Measurements from ENCODE around the gene SHTN1.

The SHTN1 gene

GRCh38 chr10:116984202-116984990 lies 20.6 kb downstream of the SHTN1 start:
- DNase-seq (ENCODE audit: low spot score), result no peak

- DNase-seq (ENCODE audit: low spot score), result no peak
Measured at GRCh38 chr10:116980041-116980440, 24.9 kb downstream of the SHTN1 start.

DNA sequence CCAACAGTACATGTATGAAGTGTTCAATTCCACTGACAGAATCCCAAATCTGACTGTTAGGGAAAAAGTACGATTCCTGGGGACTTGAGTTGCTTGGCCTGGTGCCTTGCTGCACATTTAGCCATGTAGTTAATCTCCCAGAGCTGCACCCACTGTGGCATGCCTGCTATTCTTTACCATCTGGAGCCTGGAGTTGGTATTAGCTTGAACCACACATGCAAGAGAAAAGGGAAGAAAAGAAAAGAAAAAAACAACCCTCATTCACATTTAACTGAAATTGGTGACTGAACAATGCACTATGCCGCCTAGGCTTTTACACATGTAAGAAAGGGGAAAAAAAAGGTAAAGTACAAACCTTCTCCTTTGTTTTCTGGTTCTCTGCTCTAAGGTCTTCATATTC lies 26.1 kb downstream of the SHTN1 start:
- DNase-seq (ENCODE audit: low spot score), result no peak

- DNase-seq (ENCODE audit: low spot score), result no peak
Measured at GRCh38 chr10:116974456-116975005, 30.5 kb downstream of the SHTN1 start.

DNA sequence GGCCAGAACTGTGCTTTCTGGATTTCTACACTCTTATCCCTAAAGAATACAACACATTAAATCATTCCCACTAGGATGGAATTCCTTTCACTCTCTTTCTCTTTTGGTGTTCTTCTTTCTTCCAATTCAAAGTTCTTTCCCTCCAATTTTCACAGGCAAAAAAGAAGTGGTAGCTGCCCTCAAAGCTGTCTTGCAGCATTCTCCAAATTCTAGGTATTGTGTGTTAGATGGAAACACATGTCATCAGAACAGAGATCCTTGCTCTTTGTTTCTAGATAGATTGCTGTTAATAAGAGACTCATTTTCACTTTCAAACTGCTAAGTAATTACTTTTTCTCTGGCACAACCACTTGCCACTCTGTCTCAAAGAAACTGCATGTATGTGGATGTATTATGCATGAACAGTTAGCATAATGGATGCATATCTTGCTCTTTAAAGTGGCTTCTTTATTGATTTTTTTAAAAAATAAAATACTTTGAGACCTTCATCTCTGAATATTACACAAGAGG lies 31.0 kb downstream of the SHTN1 start:
- DNase-seq (ENCODE audit: low spot score), result no peak

- DNase-seq (ENCODE audit: low spot score), result no peak
Measured at GRCh38 chr10:116973371-116973905, 31.5 kb downstream of the SHTN1 start.

- DNase-seq (ENCODE audit: low spot score), result no peak
Measured at GRCh38 chr10:116972131-116972530, 32.9 kb downstream of the SHTN1 start.

DNA sequence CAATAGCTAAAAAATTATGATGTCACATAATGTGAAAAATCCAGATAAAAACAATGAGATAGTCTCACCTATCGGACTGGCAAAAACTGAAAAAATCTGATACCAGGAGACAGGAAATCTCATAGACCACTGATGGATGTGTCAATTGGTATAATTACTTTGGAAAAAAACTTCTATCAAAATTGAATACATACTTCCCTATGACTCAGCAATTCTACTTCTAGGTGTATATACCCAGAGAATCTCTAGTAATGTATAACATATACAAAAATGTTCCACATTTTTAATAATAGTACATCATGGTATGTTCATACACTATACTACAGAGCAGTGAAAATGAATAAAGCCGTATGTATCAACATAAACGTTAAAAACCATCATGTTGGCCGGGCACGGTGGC lies 34.9 kb downstream of the SHTN1 start:
- no peak for DNase-seq (ENCODE audit: low spot score)

- DNase-seq (ENCODE audit: low spot score), result no peak
Measured at GRCh38 chr10:116968331-116968730, 36.7 kb downstream of the SHTN1 start.

- DNase-seq (ENCODE audit: low spot score), result no peak
Measured at GRCh38 chr10:116961406-116962251, 43.4 kb downstream of the SHTN1 start.

GRCh38 chr10:116960066-116960776 lies 44.8 kb downstream of the SHTN1 start:
- no peak for DNase-seq (ENCODE audit: low spot score)

GRCh38 chr10:116952729-116953128 lies 52.3 kb downstream of the SHTN1 start:
- DNase-seq (ENCODE audit: low spot score), result no peak

DNA sequence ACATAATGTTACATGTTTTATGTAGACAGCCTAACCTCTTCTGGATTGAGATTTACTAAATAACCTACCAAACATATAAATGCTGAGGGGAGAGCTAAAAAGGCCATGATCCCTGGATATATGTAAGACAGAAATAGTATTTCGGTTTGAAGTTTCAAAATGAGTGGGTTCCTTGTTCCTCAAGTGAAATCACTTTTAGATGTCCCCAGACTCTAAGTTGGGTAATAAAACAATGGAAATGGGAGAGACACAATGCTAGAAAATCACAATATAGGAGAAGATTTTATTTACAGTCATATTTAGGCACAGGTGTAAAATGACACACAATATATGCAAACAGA lies 56.5 kb downstream of the SHTN1 start:
- DNase-seq (ENCODE audit: low spot score), result no peak

DNA sequence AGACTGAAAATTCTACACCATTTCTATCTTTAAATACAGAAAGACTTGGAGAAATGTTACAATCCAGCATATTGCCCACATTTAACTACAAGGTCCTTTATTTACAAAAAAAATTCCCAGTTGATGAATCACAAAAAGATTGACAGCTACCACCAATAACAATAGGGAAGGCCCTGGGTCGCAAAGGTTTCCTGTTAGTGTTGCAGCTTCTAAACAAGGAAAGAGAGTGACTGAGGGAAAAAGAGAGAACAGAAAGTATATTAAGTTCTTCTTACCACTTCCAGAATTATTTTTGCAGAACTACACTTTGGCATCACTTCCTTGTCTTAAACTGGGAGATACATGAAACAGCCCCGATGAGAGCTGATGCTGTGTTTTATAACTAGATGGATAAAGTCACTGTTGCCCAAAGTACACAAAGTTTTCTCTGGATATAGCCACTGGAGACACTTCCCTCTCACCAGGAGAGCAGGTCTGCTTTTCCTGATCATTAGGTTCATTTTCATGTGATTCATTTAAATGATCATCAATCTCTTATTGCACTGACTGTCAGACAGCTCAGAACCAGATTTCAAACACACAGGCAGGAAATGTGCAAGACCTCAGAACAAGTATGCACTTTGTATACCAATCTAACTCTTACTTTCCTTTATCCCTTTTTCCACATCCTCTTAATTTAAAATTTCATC lies 57.0 kb downstream of the SHTN1 start:
- DNase-seq (ENCODE audit: low spot score), result no peak

DNA sequence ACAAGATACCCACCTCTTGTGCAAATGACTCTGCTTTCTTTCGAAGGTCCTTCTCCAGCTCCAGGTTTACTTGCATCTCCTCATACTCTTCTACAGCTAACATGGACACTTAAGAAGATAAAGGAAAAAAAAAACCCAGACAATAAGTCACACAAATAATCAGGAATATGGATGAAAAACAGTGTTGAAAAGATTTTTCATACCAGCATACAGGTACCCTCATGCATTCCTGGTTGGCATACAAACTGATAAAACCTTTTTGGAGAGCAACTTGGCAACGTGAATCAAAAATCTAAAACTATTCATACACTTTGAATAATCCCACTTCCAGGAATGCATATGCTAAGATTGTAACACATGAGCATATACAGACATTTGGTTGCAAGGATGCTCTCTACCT lies 60.1 kb downstream of the SHTN1 start:
- DNase-seq (ENCODE audit: low spot score), result no peak

- DNase-seq (ENCODE audit: low spot score), result no peak
Measured at GRCh38 chr10:116931806-116932205, 73.2 kb downstream of the SHTN1 start.

GRCh38 chr10:116926426-116926825 lies 78.6 kb downstream of the SHTN1 start:
- no peak for DNase-seq (ENCODE audit: low spot score)

DNA sequence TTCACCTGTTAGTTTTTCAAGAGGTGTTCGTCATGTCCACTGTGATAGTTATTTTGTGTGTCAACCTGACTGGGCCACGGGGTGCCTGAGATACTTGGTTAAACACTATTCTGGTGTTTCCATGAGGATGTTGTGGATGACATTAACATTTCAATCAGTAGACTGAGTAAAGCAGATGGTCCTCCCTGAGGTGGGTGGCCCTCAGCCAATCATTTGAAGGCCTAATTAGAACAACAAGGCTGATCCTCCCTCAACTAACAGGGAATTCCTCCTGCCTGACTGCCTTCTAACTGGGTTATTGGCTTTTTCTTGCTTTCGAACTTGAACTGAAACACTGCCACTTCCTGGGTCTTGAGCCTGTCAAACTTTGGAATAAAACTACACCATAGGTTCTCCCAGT lies 79.9 kb downstream of the SHTN1 start:
- DNase-seq (ENCODE audit: low spot score), result no peak

DNA sequence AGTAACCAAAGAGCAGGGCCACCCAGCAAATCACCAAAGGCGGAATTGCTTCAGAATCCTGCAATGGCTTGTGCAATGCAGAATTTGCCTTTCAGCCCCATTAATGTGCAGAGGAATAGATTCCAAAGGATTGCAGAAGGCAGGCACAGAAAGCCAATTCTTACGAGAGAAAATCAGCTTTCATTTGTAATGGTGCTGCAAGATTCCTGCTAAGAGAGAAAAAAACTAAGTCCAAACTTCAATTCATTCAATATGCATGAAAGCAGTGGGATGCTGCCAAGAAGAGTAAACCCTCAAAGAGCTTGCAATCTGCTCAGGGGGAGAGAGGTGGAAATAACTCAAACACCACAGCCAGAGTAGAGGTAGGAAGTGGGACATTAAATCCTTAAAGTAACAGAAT lies 85.3 kb downstream of the SHTN1 start:
- DNase-seq (ENCODE audit: low spot score), result no peak

- DNase-seq (ENCODE audit: low spot score), result no peak
Measured at GRCh38 chr10:116919164-116919563, 85.8 kb downstream of the SHTN1 start.

GRCh38 chr10:116918583-116918982 lies 86.4 kb downstream of the SHTN1 start:
- no peak for DNase-seq (ENCODE audit: low spot score)
